T-helper 2 cell treated with Interferon-gamma antibody and Interleukin-4, amounts not matched to agents 5 μg/mL and 100 μg/mL, for 36 hours (primary cell): Measurements from ENCODE around the gene FAM24A.

Experiments
- DNase-seq: peaks from one replicate; pipeline ENCODE4 v3.0.0; 2021; ENCODE audit warnings: low spot score
- H3K27ac Mint-ChIP-seq: one replicate; pipeline ENCODE4 v1.8.0; 2021; ENCODE audit warnings: mild to moderate bottlenecking, mixed read lengths
- H3K27me3 Mint-ChIP-seq: one replicate; pipeline ENCODE4 v1.8.0; 2021; ENCODE audit warnings: low read depth, mixed read lengths
- H3K36me3 Mint-ChIP-seq: one replicate; pipeline ENCODE4 v1.8.0; 2021; ENCODE audit warnings: low read depth, mixed read lengths
- H3K4me1 Mint-ChIP-seq: one replicate; pipeline ENCODE4 v1.8.0; 2021; ENCODE audit warnings: low read depth, mixed read lengths
- H3K4me3 Mint-ChIP-seq: one replicate; pipeline ENCODE4 v1.8.0; 2022; ENCODE audit warnings: mild to moderate bottlenecking, moderate library complexity, mixed read lengths
- H3K9me3 Mint-ChIP-seq: one replicate; pipeline ENCODE4 v1.8.0; 2021; ENCODE audit warnings: mixed read lengths

FAM24A gene

DNA sequence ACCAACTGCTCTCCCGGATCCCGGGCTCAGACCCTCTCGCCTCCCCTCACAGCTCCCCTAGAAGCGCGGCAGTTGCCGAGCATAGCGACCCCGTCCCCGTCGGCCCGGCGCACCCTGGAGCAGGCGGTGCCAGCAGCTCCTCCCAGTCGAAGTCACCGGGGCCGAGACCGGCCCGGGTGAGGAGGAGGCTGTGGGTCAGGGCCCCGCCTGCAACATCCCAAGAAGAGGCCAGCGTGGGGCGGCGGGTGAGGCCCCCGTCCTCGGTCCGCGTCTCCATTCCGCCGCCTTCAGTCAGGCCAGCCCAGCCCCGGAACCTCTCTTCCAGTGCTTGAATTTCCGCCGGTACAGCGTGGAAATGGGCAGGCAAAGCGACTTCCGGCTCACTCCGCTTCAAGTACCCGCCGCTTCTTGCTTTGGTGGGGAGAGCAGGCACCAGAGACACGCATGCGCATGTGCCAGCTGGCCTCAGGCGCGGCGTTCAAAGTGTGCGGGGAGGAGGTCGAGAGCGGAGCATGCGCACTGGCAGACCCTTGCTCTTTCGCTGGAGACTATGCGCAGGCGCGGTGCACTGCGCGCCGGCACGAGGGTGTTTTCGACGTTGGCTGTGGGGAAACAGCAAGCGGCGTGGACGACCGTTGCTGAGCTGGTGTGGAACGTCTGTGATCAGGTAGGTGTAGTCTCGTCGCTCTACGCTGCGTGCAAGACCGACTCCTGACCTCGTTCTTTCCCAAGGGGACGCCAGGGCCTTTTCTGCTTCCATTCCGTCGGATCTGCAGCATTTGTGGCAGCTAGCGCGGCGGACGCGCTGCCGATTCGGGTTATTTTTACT is 43.7 kb downstream of the FAM24A start, which contains the start of gene C10orf88:
Gene C10orf88, minus strand, starts transcription at position 326 of the 829 bp plus-strand sequence. Its CDS starts 49 bp downstream, at position 277.
- H3K36me3 Mint-ChIP-seq, result peaks cover 23% of the 10 kb centered on the region
- peak; percentile 97 for DNase-seq
- peaks cover 25% of the 10 kb centered on the region for H3K4me1 Mint-ChIP-seq

DNA sequence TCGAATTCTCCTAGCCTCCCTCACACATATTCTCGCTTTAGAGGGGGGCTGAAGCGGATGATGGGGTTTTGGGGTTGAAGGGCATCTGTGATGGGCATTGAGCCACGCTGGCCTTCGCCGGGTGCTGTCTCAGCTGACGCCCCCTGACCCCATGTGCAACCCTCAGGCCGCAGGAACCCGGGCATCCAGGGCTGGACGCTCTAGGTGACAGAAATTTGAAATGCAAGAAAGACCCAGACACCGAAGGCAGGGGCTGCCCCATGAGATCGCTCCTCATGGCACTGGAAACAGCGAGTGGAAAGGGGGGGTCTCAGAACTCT is 44.3 kb downstream of the FAM24A start:
- peaks cover 17% of the 10 kb centered on the region for H3K27me3 Mint-ChIP-seq
- H3K4me1 Mint-ChIP-seq, result peaks cover 25% of the 10 kb centered on the region
- H3K9me3 Mint-ChIP-seq, result no peaks in the 10 kb centered on the region
- peaks cover 20% of the 10 kb centered on the region for H3K36me3 Mint-ChIP-seq
- DNase-seq, result no peak
- peak overlapping the region; percentile 94 for H3K4me3 Mint-ChIP-seq
- H3K27ac Mint-ChIP-seq, result no peak overlapping the region

More for the DNA sequence above, 43.7 kb downstream of the FAM24A start, which contains the start of gene C10orf88:
- H3K9me3 Mint-ChIP-seq, result no peaks in the 10 kb centered on the region
- peaks cover 17% of the 10 kb centered on the region for H3K27me3 Mint-ChIP-seq
- H3K27ac Mint-ChIP-seq, result peak within 1 kb of the TSS; percentile 89
- peak within 1 kb of the TSS; percentile 94 for H3K4me3 Mint-ChIP-seq

DNA sequence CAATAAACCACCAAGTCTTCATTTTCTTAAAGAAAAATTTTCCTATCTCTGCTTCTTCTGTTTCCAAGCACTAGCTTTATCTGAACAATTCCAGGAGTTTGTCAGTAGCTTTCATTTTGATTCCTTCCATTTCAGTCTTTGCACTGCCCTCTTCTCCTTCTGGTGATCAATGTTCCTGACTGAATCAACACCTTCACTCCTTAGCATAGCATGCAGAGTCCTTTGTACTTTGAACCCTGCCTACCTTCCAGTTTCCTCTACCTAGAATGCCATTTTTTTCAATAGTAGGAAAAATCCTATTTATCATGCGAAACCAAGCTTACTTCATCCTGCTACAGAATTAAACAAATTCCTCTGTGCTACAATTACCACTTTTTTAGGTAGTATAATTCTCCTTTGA is 45.5 kb downstream of the FAM24A start:
- H3K4me3 Mint-ChIP-seq, result no peak overlapping the region
- H3K9me3 Mint-ChIP-seq, result no peaks in the 10 kb centered on the region
- H3K27ac Mint-ChIP-seq, result no peak overlapping the region

DNA sequence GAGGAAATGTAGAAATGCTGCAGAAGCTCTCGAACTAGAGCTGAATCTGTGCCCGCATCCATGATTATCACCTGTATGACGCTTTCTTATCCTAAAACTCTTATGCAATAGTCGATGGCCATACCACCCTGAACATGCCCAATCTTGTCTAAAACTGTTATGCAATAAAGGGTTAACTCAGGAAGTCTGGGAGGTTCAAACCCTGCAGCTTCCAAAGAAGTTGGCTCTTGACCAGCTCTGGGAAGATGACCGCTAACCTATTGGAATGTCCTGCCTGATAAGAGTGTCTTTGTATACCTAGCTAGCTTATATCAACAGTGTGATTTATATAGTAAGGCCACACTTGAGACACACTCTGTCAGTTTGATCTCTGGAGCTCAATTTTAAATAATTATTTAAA is 47.1 kb downstream of the FAM24A start:
- no peak overlapping the region for H3K4me3 Mint-ChIP-seq

More for the DNA sequence above, 45.5 kb downstream of the FAM24A start:
- no peak for DNase-seq
- H3K4me1 Mint-ChIP-seq, result peaks cover 17% of the 10 kb centered on the region
- peaks cover 16% of the 10 kb centered on the region for H3K36me3 Mint-ChIP-seq
- peaks cover 17% of the 10 kb centered on the region for H3K27me3 Mint-ChIP-seq

DNA sequence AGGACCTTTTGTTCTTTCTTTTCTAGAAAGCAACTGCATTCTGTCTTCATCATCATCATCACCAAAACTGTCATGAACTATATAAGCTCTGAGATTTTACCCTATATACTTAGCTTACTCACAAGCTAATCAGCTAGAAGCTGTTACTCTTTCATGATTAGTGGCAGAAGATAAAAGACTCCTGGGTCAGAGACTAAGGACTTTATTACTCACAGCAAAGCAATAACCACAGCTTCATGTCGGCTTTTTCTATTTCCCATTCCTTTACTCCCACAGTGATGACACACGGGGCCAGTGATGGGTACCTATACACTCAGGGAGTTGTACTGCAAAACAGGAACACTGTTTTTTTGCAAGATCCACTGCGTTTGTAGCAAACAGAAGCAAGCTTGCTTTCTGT is 52.0 kb downstream of the FAM24A start:
- Mint-ChIP-seq H3K4me3 (no peak overlapping the region), H3K9me3 (peaks cover 17% of the 10 kb centered on the region), H3K4me1 (no peaks in the 10 kb centered on the region), H3K36me3 (no peaks in the 10 kb centered on the region), H3K27ac (no peak overlapping the region), H3K27me3 (peaks cover 6% of the 10 kb centered on the region)
- DNase-seq, result no peak

More for the DNA sequence above, 47.1 kb downstream of the FAM24A start:
- H3K4me1 Mint-ChIP-seq, result peaks cover 12% of the 10 kb centered on the region
- no peak overlapping the region for H3K27ac Mint-ChIP-seq
- peaks cover 17% of the 10 kb centered on the region for H3K27me3 Mint-ChIP-seq
- DNase-seq, result no peak
- peaks cover 8% of the 10 kb centered on the region for H3K36me3 Mint-ChIP-seq
- H3K9me3 Mint-ChIP-seq, result no peaks in the 10 kb centered on the region
